ENCODE data around the gene STPG4.

STPG4 gene

GRCh38 chr2:47086571-47086970 is 68.5 kb downstream of the STPG4 start:
- Histone ChIP-seq H3K4me1 (ENCODE audit: low read length) (no peaks in the 10 kb centered on the region), H3K9ac (ENCODE audit: low read length) (no peak overlapping the region), H4K20me1 (ENCODE audit: insufficient read depth, low read length) (no peaks in the 10 kb centered on the region), H3K27me3 (replicated peaks; ENCODE audit: insufficient read depth, low read length) (no peaks in the 10 kb centered on the region), H3K27ac (ENCODE audit: low read length) (no peak overlapping the region), H3K9me2 (replicated peaks; ENCODE audit: insufficient read depth, low read length) (no peaks in the 10 kb centered on the region), H3K36me3 (replicated peaks; ENCODE audit: insufficient read depth, low read length) (no peaks in the 10 kb centered on the region), H3K4me3 (ENCODE audit: low read length) (no peak overlapping the region), H3K4me2 (ENCODE audit: low read depth, low read length) (no peak overlapping the region), H3F3A (ENCODE audit: insufficient read depth, low read length) (no peaks in the 10 kb centered on the region), H2AFZ (ENCODE audit: low read length) (no peak overlapping the region), H3K9me3 (replicated peaks; ENCODE audit: insufficient read depth, low read length) (no peaks in the 10 kb centered on the region), H3K79me2 (ENCODE audit: low read length) (no peaks in the 10 kb centered on the region)
- DNase-seq = no peak
- TF ChIP-seq, protein P1, sequence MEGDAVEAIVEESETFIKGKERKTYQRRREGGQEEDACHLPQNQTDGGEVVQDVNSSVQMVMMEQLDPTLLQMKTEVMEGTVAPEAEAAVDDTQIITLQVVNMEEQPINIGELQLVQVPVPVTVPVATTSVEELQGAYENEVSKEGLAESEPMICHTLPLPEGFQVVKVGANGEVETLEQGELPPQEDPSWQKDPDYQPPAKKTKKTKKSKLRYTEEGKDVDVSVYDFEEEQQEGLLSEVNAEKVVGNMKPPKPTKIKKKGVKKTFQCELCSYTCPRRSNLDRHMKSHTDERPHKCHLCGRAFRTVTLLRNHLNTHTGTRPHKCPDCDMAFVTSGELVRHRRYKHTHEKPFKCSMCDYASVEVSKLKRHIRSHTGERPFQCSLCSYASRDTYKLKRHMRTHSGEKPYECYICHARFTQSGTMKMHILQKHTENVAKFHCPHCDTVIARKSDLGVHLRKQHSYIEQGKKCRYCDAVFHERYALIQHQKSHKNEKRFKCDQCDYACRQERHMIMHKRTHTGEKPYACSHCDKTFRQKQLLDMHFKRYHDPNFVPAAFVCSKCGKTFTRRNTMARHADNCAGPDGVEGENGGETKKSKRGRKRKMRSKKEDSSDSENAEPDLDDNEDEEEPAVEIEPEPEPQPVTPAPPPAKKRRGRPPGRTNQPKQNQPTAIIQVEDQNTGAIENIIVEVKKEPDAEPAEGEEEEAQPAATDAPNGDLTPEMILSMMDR (IDR thresholded peaks at IDR 0.05; ENCODE audit: low read length) = no peak
- TF ChIP-seq EZH2phosphoT487 (IDR thresholded peaks at IDR 0.05; ENCODE audit: low read length) (no peak), EZH2 (optimal IDR thresholded peaks at IDR 0.05; ENCODE audit: low read depth, low read length) (no peak)

GRCh38 chr2:47086054-47086471 is 69.0 kb downstream of the STPG4 start:
- Histone ChIP-seq H3K9ac (ENCODE audit: low read length) (no peak overlapping the region), H2AFZ (ENCODE audit: low read length) (no peak overlapping the region), H3K4me3 (ENCODE audit: low read length) (no peak overlapping the region), H3K27me3 (replicated peaks; ENCODE audit: insufficient read depth, low read length) (no peaks in the 10 kb centered on the region), H3K9me3 (replicated peaks; ENCODE audit: insufficient read depth, low read length) (no peaks in the 10 kb centered on the region), H3K79me2 (ENCODE audit: low read length) (no peaks in the 10 kb centered on the region), H3K9me2 (replicated peaks; ENCODE audit: insufficient read depth, low read length) (no peaks in the 10 kb centered on the region), H3K4me2 (ENCODE audit: low read depth, low read length) (no peak overlapping the region), H3K36me3 (replicated peaks; ENCODE audit: insufficient read depth, low read length) (no peaks in the 10 kb centered on the region), H3K27ac (ENCODE audit: low read length) (no peak overlapping the region), H3K4me1 (ENCODE audit: low read length) (no peaks in the 10 kb centered on the region), H4K20me1 (ENCODE audit: insufficient read depth, low read length) (no peaks in the 10 kb centered on the region), H3F3A (ENCODE audit: insufficient read depth, low read length) (no peaks in the 10 kb centered on the region)
- TF ChIP-seq, protein P1 (IDR thresholded peaks at IDR 0.05; ENCODE audit: low read length) = no peak
- TF ChIP-seq EZH2 (optimal IDR thresholded peaks at IDR 0.05; ENCODE audit: low read depth, low read length) (no peak), EZH2phosphoT487 (IDR thresholded peaks at IDR 0.05; ENCODE audit: low read length) (no peak)
- no peak for DNase-seq

DNA sequence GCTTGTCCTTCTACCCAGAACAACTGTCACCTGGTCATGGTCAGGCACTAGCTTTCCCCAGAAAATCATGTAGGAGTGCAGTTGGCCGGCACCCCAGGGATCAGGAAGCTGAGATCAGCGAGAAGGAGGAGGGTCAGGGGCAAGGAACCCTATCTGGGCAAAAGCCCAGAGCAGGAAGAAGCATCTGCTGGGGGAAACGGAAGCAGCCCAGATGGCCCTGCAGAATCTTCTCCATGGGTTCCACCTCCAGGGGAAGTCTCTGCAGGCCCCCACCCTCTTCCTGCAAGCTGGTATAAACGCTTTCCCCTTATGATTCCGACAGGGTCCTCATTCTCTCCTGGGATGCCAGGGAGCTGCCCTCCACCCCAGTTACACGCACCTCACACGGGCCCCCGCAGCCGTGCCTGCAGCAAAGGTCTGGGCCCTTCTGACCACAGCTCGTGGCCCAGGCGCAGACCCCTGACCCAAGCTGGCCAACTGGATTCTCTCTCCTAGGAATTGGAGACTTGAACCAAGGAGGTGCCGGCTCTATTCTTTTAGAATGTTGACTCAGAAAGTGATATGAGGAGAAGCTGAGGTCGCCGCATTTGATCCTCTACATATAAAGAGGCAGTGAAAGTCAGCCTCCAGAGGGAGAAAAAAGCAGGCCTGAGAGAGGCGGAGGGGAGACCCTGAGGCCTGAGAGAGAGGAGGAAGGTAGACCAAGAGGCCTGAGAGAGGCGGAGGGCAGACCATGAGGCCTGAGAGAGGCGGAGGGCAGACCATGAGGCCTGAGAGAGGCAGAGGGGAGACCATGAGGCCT is 71.0 kb downstream of the STPG4 start:
- Histone ChIP-seq H3K27ac (ENCODE audit: low read length) (no peak overlapping the region), H3K79me2 (ENCODE audit: low read length) (no peaks in the 10 kb centered on the region), H3K9me3 (replicated peaks; ENCODE audit: insufficient read depth, low read length) (no peaks in the 10 kb centered on the region), H3F3A (ENCODE audit: insufficient read depth, low read length) (no peaks in the 10 kb centered on the region), H3K4me1 (ENCODE audit: low read length) (no peaks in the 10 kb centered on the region), H4K20me1 (ENCODE audit: insufficient read depth, low read length) (no peaks in the 10 kb centered on the region), H3K27me3 (replicated peaks; ENCODE audit: insufficient read depth, low read length) (no peaks in the 10 kb centered on the region), H3K4me3 (ENCODE audit: low read length) (no peak overlapping the region), H2AFZ (ENCODE audit: low read length) (no peak overlapping the region), H3K36me3 (replicated peaks; ENCODE audit: insufficient read depth, low read length) (no peaks in the 10 kb centered on the region), H3K9me2 (replicated peaks; ENCODE audit: insufficient read depth, low read length) (no peaks in the 10 kb centered on the region), H3K4me2 (ENCODE audit: low read depth, low read length) (no peak overlapping the region), H3K9ac (ENCODE audit: low read length) (no peak overlapping the region)
- TF ChIP-seq EZH2phosphoT487 (IDR thresholded peaks at IDR 0.05; ENCODE audit: low read length) = no peak
- no peak for TF ChIP-seq EZH2 (optimal IDR thresholded peaks at IDR 0.05; ENCODE audit: low read depth, low read length)
- TF ChIP-seq, protein P1 (IDR thresholded peaks at IDR 0.05; ENCODE audit: low read length) = no peak
- DNase-seq = no peak

Data from MM.1S (cell line).